K562 (cell line): ENCODE results near the gene ID2. TPM values are rescaled to one million over a fixed set of nuclear protein-coding genes. Genes with fewer than 3 reads are reported as not detected.

Experiments used
- ATAC-seq: fragments of 200-7000 bp; cut with Tn5 transposase; 3 replicates; pipeline ENCODE4 v1.9.1; 2020; ENCODE audit warnings: moderate library complexity
- BruUV-seq: library from RNA; stranded (reverse); fragments of 400-500 nt; replicated peaks from 2 replicates; lab custom pipeline; 2021; lab: Mats Ljungman, UMichigan
- CTCF ChIA-PET: fragments of 300-600 bp; formaldehyde crosslinking; extraction: SDS; loops from one replicate; lab custom pipeline; 2021; ENCODE audit warnings: low intra/inter-chr PET ratio; lab: Yijun Ruan, JAX
- POLR2A ChIA-PET: fragments of 300-600, 350-650 bp; sonication (Branson Sonifier 250); formaldehyde crosslinking; extraction: SDS; loops from one replicate; lab custom pipeline; 2021; ENCODE audit warnings: antibody characterized with exemption, inconsistent platforms; lab: Yijun Ruan, JAX
- DNase-seq, 4 experiments: peaks; one replicate each; pipeline versions ENCODE4 v3.0.0 to v3.0.0-alpha.2; 2011 to 2018; ENCODE audit warnings: low spot score in 3 of 4, mixed read lengths in 3 of 4; ENCODE audit errors: extremely low read depth in 1 of 4
- FAIRE-seq: peaks from 2 replicates; lab custom pipeline; 2011; peaks lifted over from hg19 to GRCh38; lab: Jason Lieb, UNC
- H2AFZ ChIP-seq: 2 replicates; pipeline ENCODE4 v1.6.0; 2011; ENCODE audit warnings: low read depth, low read length, control low read depth, inconsistent platforms
- H3K27ac ChIP-seq: fragments of 200-600 bp; 3 replicates; pipeline ENCODE4 v1.8.0; 2011; ENCODE audit warnings: low read depth, mild to moderate bottlenecking, control low read depth, inconsistent platforms, low read length, moderate library complexity, mixed read lengths; ENCODE audit errors: extremely low read depth
- H3K27me3 ChIP-seq, 2 experiments: fragments of 300-600 bp in 1 of 2; 2 replicates in 1 of 2; 3 replicates in 1 of 2; pipeline versions ENCODE4 v1.6.0 to v1.8.0; 2011; ENCODE audit warnings: inconsistent platforms in 2 of 2, low read length in 2 of 2, mild to moderate bottlenecking in 1 of 2, mixed read lengths in 1 of 2, moderate library complexity in 1 of 2; ENCODE audit not compliant: control insufficient read depth in 2 of 2, insufficient read depth in 2 of 2
- H3K36me3 ChIP-seq: fragments of 300-600 bp; 3 replicates; pipeline ENCODE4 v1.8.0; 2011; ENCODE audit warnings: mild to moderate bottlenecking, low read length, inconsistent platforms; ENCODE audit not compliant: control insufficient read depth, insufficient read depth
- H3K4me1 ChIP-seq, 2 experiments: fragments of 200-600 bp in 1 of 2; replicated peaks in 1 of 2; 2 replicates in 1 of 2; 3 replicates in 1 of 2; pipeline versions ENCODE4 v1.5.1 to v1.8.0; 2011; ENCODE audit warnings: inconsistent platforms in 2 of 2, low read length in 2 of 2, mild to moderate bottlenecking in 1 of 2, mixed read lengths in 1 of 2, moderate library complexity in 1 of 2; ENCODE audit not compliant: control insufficient read depth in 2 of 2, insufficient read depth in 2 of 2
- H3K4me2 ChIP-seq: 2 replicates; pipeline ENCODE4 v1.6.1; 2011; ENCODE audit warnings: low read length, control low read depth, inconsistent platforms, mixed read lengths; ENCODE audit not compliant: insufficient read depth
- H3K4me3 ChIP-seq: fragments of 200-600 bp; sonication (generic), shearing (Covaris generic); 2 replicates; pipeline ENCODE4 v1.5.1; 2016; ENCODE audit warnings: control low read depth, inconsistent platforms
- H3K79me2 ChIP-seq: fragments of 200-600 bp; 3 replicates; pipeline ENCODE4 v1.8.0; 2011; ENCODE audit warnings: low read length, inconsistent platforms; ENCODE audit not compliant: control insufficient read depth, insufficient read depth
- H3K9ac ChIP-seq, 2 experiments: 2 replicates each; pipeline versions ENCODE4 v1.6.0 to v1.6.1; 2011; ENCODE audit warnings: low read depth in 2 of 2, low read length in 2 of 2, control low read depth in 1 of 2, inconsistent platforms in 1 of 2, mild to moderate bottlenecking in 1 of 2, mixed read lengths in 1 of 2; ENCODE audit not compliant: insufficient read depth in 1 of 2
- H3K9me1 ChIP-seq: one replicate; pipeline ENCODE4 v1.6.0; 2011; ENCODE audit warnings: inconsistent platforms, mild to moderate bottlenecking, low read length, moderate library complexity; ENCODE audit not compliant: control insufficient read depth, insufficient read depth
- H3K9me3 ChIP-seq: replicated peaks from 2 replicates; pipeline ENCODE4 v1.5.1; 2011; ENCODE audit warnings: low read depth, low read length, inconsistent platforms; ENCODE audit not compliant: control insufficient read depth, insufficient read depth
- H4K20me1 ChIP-seq: replicated peaks from 2 replicates; pipeline ENCODE4 v1.6.1; 2011; ENCODE audit warnings: low read length, inconsistent platforms, mixed read lengths; ENCODE audit not compliant: control insufficient read depth, insufficient read depth
- GATAD2B ChIP-seq: fragments of 450-650 bp; IDR thresholded peaks from 2 replicates; pipeline ENCODE4 v1.6.1; 2017; ENCODE audit warnings: mild to moderate bottlenecking, borderline replicate concordance
- HDAC2 ChIP-seq: fragments of 450-650 bp; IDR thresholded peaks from 2 replicates; pipeline ENCODE4 v1.6.1; 2016; ENCODE audit warnings: mild to moderate bottlenecking
- HNRNPLL ChIP-seq: fragments of 200-400 bp; formaldehyde crosslinking; IDR thresholded peaks from 2 replicates; pipeline ENCODE4 v1.6.1; 2017; ENCODE audit warnings: low read length, low read depth, mild to moderate bottlenecking; ENCODE audit not compliant: poor library complexity, severe bottlenecking
- KLF13 ChIP-seq: fragments of 450-650 bp; IDR thresholded peaks from 2 replicates; pipeline ENCODE4 v1.6.1; 2016; ENCODE audit warnings: missing genetic modification characterization, low read depth, mild to moderate bottlenecking, missing compliant biosample characterization, moderate library complexity, borderline replicate concordance
- TGIF2 ChIP-seq: sonication (generic); formaldehyde crosslinking; IDR thresholded peaks from 2 replicates; pipeline ENCODE4 v1.8.1; 2022; ENCODE audit warnings: mild to moderate bottlenecking, missing genetic modification reagents, moderate library complexity
- ZNF124 ChIP-seq: sonication (generic); formaldehyde crosslinking; IDR thresholded peaks from 2 replicates; pipeline ENCODE4 v1.8.1; 2022; ENCODE audit warnings: missing genetic modification reagents
- WGBS: fragments of 100-300 bp; shearing (Covaris generic); methylation state at CpG from one replicate; pipeline ENCODE4 v1.1.6; 2016; ENCODE audit warnings: low coverage, mixed read lengths; ENCODE audit not compliant: insufficient coverage; ENCODE audit errors: missing lambda C conversion rate; 5-methylcytosine and 5-hydroxymethylcytosine counted together
- in situ Hi-C: fragments of 300-500 bp; cut with MboI; formaldehyde crosslinking; loops from 4 replicates; pipeline ENCODE4 v1.15.0; 2018; ENCODE audit warnings: inconsistent platforms, mixed read lengths
- intact Hi-C: fragments of 100-400 bp; cut with micrococcal nuclease; formaldehyde crosslinking; loops from 2 replicates; pipeline ENCODE4 v1.14.2; 2022
- polyA plus RNA-seq, 8 experiments: library from polyadenylated mRNA; depleted of rRNA in 4 of 8; stranded (reverse) in 5 of 8; unstranded in 3 of 8; fragments of >200 nt; fragmentation: Nextera tagmentation in 2 of 8; fragmentation: Illumina TruSeq in 1 of 8; extraction: Ambion mirVana in 2 of 8; extraction: Trizol in 1 of 8; gene quantifications; 2 replicates each; pipeline versions ENCODE4 v1.2.1 to v1.2.3, GENCODE V29; 2011 to 2014; ENCODE audit warnings: inconsistent platforms in 1 of 8, missing spikeins in 1 of 8
- total RNA-seq, 7 experiments: library from RNA; depleted of rRNA in 6 of 7; stranded (reverse); fragments of >200 nt in 6 of 7; fragmentation: Illumina TruSeq in 2 of 7; extraction: Trizol in 2 of 7; gene quantifications; 2 replicates each; pipeline versions ENCODE4 v1.2.1 to v1.2.3, GENCODE V29; 2011 to 2021; ENCODE audit warnings: low replicate concordance in 1 of 7
- TF ChIP-seq, protein P1 (sequence below), 2 experiments: fragments of 450-650 bp; IDR thresholded peaks; 2 replicates each; pipeline ENCODE4 v1.6.1; 2018; ENCODE audit warnings: mild to moderate bottlenecking in 2 of 2, low read depth in 1 of 2; ENCODE audit not compliant: partially characterized antibody in 2 of 2
- TF ChIP-seq, protein P2 (sequence below): fragments of 250-450 bp; sonication (Bioruptor Pico); IDR thresholded peaks from 2 replicates; pipeline ENCODE4 v1.8.0; 2022; ENCODE audit warnings: inconsistent platforms, mild to moderate bottlenecking, moderate library complexity, borderline replicate concordance

The ID2 gene
- total and polyA plus RNA-seq, 9 of the 15 experiments (the other 6 are each of a cell fraction or from before 2014, with no cell fraction given) = 8.0 to 35.7 (median 16.6) TPM

DNA sequence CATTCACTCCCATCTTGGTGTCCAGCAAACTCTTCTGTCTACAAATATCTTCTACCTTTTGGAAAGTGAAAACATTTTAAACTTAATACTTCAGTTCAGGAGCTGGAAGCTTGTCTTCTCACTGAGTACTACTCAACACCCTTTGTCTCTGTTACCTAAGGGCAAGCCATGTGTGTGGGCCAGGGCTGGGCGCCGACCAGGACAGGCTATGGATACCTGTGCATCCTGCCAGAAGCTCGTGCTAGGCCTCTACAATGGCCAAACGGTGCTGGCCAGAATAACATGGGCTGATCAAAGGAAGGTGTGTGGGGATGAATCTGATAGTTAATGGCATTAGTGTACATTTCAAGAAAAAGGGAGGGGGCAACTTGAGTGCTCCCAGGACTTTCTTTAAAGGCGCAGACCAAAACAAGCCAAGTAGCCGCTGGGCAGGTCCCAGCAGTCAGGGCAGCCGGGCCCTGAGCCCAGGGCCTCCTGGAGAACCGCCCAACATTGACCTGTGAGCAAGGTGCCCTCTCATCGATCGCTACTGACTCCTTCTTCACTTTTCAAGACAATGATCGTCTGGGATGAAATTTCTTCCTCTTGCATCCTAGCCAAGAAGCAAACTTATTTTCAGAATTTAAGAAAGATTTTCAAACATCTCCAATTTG is 29.0 kb upstream of the ID2 start:
- POLR2A ChIA-PET = interaction anchor here (0.9 kb wide), 1 partner anchor 32 kb away, joined by 5 read pairs; no protein-coding TSS in a partner anchor
- no peaks in the 10 kb centered on the region for H4K20me1 ChIP-seq
- no peak overlapping the region for H3K9ac ChIP-seq
- ATAC-seq (peak; percentile 30; the same call in 1 of the 3 replicates), FAIRE-seq (no peak), DNase-seq (no peak)
- no peaks in the 10 kb centered on the region for H3K79me2 ChIP-seq
- H3K27ac ChIP-seq = no peak overlapping the region
- TF ChIP-seq, protein P1, sequence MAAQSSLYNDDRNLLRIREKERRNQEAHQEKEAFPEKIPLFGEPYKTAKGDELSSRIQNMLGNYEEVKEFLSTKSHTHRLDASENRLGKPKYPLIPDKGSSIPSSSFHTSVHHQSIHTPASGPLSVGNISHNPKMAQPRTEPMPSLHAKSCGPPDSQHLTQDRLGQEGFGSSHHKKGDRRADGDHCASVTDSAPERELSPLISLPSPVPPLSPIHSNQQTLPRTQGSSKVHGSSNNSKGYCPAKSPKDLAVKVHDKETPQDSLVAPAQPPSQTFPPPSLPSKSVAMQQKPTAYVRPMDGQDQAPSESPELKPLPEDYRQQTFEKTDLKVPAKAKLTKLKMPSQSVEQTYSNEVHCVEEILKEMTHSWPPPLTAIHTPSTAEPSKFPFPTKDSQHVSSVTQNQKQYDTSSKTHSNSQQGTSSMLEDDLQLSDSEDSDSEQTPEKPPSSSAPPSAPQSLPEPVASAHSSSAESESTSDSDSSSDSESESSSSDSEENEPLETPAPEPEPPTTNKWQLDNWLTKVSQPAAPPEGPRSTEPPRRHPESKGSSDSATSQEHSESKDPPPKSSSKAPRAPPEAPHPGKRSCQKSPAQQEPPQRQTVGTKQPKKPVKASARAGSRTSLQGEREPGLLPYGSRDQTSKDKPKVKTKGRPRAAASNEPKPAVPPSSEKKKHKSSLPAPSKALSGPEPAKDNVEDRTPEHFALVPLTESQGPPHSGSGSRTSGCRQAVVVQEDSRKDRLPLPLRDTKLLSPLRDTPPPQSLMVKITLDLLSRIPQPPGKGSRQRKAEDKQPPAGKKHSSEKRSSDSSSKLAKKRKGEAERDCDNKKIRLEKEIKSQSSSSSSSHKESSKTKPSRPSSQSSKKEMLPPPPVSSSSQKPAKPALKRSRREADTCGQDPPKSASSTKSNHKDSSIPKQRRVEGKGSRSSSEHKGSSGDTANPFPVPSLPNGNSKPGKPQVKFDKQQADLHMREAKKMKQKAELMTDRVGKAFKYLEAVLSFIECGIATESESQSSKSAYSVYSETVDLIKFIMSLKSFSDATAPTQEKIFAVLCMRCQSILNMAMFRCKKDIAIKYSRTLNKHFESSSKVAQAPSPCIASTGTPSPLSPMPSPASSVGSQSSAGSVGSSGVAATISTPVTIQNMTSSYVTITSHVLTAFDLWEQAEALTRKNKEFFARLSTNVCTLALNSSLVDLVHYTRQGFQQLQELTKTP (IDR thresholded peaks at IDR 0.05; ENCODE audit: low read depth in 1 of 2, partially characterized antibody in 2 of 2) = no peak
- TF ChIP-seq KLF13 (tag) = no peak
- TF ChIP-seq HDAC2 = no peak
- no peak for TF ChIP-seq HNRNPLL
- TF ChIP-seq, protein P2, sequence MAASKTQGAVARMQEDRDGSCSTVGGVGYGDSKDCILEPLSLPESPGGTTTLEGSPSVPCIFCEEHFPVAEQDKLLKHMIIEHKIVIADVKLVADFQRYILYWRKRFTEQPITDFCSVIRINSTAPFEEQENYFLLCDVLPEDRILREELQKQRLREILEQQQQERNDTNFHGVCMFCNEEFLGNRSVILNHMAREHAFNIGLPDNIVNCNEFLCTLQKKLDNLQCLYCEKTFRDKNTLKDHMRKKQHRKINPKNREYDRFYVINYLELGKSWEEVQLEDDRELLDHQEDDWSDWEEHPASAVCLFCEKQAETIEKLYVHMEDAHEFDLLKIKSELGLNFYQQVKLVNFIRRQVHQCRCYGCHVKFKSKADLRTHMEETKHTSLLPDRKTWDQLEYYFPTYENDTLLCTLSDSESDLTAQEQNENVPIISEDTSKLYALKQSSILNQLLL (CRISPR knock-in tag) = no peak
- no peak for TF ChIP-seq TGIF2 (CRISPR knock-in tag)
- TF ChIP-seq GATAD2B = no peak
- no peak for TF ChIP-seq ZNF124 (CRISPR knock-in tag)
- no peaks in the 10 kb centered on the region for H3K9me3 ChIP-seq
- no peaks in the 10 kb centered on the region for H3K36me3 ChIP-seq
- no TSS peak for BruUV-seq
- WGBS = 18% methylated on average over 11 of the region's 11 CpGs
- CTCF ChIA-PET = no interaction called here
- H2AFZ ChIP-seq = no peak overlapping the region
- intact Hi-C loops = no loop called here
- H3K4me1 ChIP-seq = peaks cover 4 to 10% of the 10 kb centered on the region in 2 experiments; a peak in 3 of 5 replicates
- no peaks in the 10 kb centered on the region for H3K9me1 ChIP-seq
- in situ Hi-C loops = no loop called here
- H3K4me2 ChIP-seq = no peak overlapping the region
- H3K27me3 ChIP-seq = peaks cover 0 to 16% of the 10 kb centered on the region in 2 experiments; a peak in 2 of 5 replicates
- H3K4me3 ChIP-seq = no peak overlapping the region
